CD4-positive, alpha-beta T cell treated with Interferon gamma for 1 hour (primary cell): Measurements from ENCODE around the gene ARX.

Source experiments
- DNase-seq: peaks from one replicate; pipeline ENCODE4 v3.0.0-alpha.2; 2020

The ARX gene

DNA sequence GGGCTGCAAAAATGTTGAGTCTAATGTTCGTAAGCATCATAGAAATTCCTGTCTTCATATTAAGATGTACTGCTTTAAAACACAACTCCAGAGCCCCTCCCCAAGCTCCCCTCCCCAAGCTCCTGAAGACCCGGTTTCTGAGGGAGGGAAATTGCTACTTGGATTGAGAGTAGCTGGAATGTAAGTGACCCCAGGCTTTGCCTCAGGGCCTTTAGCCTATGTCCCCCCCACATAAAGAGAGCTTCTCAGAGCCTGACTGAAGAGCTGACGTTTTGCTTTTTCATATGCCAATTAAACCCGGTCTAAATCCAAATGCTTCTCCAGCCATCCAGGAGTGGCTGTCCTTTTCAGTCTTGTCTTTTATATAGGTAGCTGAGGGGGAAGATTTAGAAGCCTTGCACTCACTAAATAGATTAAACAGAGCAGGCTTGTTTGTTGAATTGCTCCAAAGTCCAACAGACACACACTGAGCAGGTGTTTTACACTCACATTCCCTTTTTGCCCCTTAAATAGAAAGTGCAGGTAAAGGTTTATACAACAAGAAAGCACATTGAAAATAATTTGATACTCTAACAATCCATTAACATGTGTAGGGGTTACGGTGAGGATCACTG is 19.6 kb downstream of the ARX start:
- no peak for DNase-seq

- no peak for DNase-seq
Observed at GRCh38 chrX:24993879-24994278, 21.9 kb downstream of the ARX start.

GRCh38 chrX:24990535-24990934 is 25.2 kb downstream of the ARX start:
- no peak for DNase-seq

DNA sequence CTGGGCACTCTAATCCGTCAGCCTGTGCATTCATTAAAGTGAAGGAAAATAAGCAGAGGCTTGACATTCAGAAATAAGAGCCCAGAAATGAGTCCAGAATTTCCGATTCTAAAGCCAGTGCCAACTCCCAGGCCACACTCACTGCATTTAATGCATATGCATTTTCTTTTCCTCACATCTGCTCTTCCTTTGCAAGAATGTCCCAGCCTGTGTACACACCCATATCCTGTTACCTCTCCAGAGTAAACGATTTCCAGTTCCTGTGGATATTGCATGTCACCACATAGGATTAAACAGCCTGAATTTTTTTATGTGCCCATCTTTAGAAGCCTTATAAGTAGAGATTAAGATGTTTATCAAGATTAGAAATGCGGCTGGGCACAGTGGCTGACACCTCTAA is 27.5 kb downstream of the ARX start:
- no peak for DNase-seq

- DNase-seq: no peak
Observed at GRCh38 chrX:24987731-24988130, 28.0 kb downstream of the ARX start.

GRCh38 chrX:24985120-24985519 is 30.6 kb downstream of the ARX start:
- no peak for DNase-seq

- no peak for DNase-seq
Observed at GRCh38 chrX:24983931-24984330, 31.8 kb downstream of the ARX start.

DNA sequence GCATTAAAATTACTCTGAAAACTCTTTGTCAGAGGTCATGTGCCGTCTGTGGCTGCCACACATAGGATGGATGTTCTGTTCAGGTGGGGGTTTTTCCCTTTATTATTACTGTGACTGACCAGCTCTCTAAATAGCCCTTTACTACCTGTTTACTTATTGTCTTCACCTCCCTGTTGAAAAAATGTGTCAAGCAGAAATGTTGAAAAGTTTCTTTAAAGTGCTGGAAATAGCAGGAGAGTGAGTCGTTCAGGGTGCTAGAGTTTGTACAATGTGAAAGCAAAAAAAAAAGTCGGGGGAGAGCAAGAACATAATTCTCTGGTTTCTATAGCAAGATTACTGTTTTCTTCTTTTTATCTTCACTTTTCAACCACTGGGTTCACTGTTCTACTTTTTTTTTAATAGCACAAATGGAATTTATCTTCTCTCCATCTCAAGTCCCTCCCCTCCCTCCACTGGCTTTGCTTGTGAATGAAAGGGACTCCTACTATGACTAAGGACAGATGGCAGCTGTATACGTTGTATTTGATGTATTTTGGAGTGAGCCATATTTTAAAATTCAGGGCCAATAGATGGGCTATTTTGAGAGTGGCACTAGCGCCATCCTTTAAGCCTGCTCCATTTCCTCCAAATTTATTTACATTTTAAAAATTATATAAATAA is 33.3 kb downstream of the ARX start:
- no peak for DNase-seq

DNA sequence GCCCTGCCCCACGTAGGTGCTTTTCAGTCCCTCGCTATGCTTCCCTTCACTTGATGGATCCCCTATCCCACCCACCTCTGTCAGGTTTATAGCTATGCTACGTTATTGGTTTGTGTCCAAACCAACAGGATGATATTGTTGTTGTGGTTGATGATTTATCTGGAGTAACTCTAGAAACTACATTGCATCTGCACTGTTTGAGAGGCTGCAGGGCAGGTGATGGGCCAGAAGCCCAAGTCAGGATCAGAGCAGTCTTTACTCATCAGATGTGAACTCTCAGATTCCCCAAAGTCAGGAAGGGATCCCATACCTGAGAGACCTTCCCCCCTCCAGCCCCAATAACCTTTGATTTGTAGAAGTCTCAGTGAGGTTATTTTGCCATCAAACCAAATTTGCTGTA is 34.7 kb downstream of the ARX start:
- DNase-seq: no peak

DNA sequence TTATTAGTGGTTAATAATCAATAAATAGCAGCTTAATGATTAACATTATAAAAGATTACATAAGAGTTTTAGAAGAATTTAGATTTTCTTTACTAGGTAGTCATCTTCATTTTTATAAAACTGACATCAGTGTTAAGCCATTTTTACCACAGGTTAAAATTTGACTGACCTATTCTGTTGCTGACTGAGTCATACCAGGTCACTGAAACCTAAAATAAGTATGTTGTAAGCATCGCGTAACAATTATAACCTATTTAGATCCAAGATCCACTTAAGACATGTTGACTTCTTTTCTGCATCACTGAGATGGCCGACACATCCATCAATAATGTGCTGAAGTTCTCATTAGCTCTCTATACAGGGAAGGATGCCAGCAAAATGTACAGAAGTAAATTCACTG is 36.7 kb downstream of the ARX start:
- DNase-seq: no peak

DNA sequence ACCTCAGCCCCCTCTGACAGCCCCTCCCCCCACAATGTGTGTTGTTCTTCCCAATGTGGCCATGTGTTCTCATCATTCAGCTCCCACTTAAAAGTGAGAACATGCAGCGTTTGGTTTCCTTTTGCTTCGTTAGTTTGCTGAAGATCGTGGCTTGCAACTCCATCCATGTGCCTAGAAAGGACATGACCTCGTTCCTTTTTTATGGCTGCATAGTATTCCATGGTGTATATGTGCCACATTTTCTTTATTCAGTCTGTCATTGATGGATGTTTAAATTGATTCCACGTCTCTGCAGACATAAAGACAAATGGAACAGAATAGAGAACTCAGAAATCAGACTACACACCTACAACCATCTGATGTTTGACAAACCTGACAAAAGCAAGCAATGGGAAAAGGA is 46.0 kb downstream of the ARX start:
- DNase-seq: no peak

DNA sequence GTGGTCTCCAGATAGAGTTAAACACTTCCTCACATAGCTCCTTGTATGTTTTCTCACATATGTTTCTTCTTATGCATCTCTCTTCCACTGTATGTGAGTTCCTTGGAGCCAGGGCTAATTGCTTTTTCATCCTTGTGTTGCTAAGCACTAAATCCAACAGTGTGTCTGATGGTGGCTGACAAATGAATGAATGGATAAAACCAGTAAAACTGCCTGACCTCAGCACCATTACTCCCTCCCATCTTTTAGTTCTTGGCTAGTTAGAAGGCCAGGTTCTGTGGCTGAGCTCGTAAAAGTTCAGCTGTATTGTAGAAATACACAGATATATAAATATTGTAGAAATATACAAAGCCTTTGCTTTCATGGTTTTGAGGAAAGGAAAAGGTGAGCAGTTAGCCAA is 50.4 kb downstream of the ARX start:
- DNase-seq: no peak

DNA sequence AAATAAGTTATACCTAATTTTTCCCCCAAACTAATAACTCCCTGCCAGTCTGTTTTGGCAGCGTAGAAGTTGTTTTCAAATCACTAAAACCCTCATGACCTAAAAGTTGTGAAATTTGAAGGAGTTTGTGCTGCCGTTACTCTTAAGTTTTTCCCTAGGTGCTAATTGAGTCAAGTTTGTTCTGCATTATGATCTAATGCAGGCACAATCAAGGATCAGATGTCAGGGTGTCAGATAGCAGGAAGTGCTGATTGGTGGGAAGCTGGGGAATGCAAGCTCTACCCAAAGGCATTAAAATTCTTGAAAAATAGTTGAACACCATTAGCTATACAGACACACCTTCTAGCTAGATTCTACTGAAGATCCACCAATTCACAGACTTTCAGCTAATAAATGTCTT is 51.9 kb downstream of the ARX start:
- no peak for DNase-seq

DNA sequence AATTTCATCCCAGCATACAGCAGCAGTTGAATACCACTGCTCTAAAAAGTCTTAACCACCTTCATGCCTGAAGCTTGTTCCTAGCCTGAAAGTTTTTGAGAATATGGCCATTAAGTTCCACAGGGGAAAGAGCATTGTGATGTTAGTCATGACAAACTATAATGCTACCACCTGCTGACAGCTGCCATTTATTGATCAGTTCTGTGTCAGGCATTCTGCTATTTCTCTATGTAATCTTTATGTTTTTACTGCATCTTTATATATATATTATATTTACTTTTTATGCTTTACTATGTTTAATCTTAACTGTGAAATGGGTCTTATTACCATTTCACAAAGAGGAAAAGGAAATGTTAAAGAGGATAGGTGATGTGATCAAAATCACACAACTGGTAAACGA is 54.0 kb downstream of the ARX start:
- DNase-seq: no peak

DNA sequence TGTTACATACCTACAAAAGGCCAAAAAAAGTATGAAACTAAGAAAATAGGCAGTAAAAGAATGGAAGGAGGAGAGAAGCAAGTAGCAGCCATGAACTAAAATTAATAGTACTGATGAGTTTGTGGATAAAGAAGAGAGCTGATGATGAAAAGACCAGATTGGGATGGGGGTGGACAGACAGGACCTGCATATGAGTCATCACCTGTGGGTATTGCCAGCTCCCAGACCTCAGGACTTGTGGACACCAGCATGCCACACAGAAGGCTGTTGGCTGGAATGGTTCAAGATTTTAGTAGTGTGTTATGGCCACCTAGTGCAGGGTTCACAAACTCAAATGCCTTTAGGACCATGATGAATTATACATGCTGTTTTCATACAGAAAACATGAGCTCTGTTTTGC is 58.9 kb downstream of the ARX start:
- no peak for DNase-seq

DNA sequence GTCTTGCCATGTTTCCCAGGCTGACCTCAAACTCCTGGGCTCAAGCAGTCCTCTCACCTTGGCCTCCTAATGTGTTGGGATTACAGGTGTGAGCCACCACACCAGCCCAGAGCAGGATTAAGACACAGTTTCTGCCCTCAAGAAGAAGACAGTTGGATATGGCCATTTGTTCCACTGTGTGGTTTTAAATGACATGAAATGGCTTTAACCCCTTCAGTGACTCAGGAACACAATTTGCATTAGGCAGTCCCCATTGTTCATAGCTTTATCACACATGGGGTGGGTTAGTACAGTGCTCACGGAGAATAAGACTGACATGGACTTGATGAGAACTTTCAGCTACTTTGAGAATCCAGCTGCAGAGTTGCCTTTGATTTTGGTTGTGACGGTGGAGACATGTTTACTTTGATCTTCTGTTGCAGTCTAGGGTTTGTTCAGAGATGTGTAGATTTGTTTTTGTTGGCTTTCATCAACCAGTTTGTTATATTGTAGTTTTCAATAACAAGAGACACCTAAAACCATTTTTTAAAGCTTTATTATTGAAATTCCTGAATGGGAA is 60.3 kb downstream of the ARX start:
- DNase-seq: no peak

GRCh38 chrX:24954732-24955131 is 61.0 kb downstream of the ARX start:
- no peak for DNase-seq
